WERI-Rb-1 (cell line): ENCODE measurements around the gene SH3BP5.

Source experiments
- DNase-seq: peaks from one replicate; pipeline ENCODE4 v3.0.0-alpha.2; 2020
- H3K27ac ChIP-seq: fragments of 250-450 bp; sonication (Bioruptor Pico); 2 replicates; pipeline ENCODE4 v1.5.1; 2020; ENCODE audit warnings: mild to moderate bottlenecking, moderate library complexity
- H3K27me3 ChIP-seq: fragments of 250-450 bp; sonication (Bioruptor Pico); 2 replicates; pipeline ENCODE4 v1.5.1; 2021; ENCODE audit warnings: mild to moderate bottlenecking, low read depth, moderate library complexity; ENCODE audit not compliant: insufficient read depth, severe bottlenecking
- H3K36me3 ChIP-seq: fragments of 250-450 bp; sonication (Bioruptor Pico); 2 replicates; pipeline ENCODE4 v1.5.1; 2020; ENCODE audit warnings: mild to moderate bottlenecking, moderate library complexity
- H3K4me3 ChIP-seq: 2 replicates; pipeline ENCODE4 v1.5.1; 2011; ENCODE audit warnings: low read depth, mild to moderate bottlenecking, control low read depth, low read length
- H3K9me3 ChIP-seq: fragments of 250-450 bp; sonication (Bioruptor Pico); 2 replicates; pipeline ENCODE4 v1.5.1; 2021; ENCODE audit warnings: mild to moderate bottlenecking, moderate library complexity; ENCODE audit not compliant: severe bottlenecking
- TF ChIP-seq, protein P1 (sequence below): IDR thresholded peaks from 2 replicates; pipeline ENCODE4 v1.5.1; 2011; ENCODE audit warnings: low read depth, mild to moderate bottlenecking, control low read depth, inconsistent platforms, low read length

Gene SH3BP5

DNA sequence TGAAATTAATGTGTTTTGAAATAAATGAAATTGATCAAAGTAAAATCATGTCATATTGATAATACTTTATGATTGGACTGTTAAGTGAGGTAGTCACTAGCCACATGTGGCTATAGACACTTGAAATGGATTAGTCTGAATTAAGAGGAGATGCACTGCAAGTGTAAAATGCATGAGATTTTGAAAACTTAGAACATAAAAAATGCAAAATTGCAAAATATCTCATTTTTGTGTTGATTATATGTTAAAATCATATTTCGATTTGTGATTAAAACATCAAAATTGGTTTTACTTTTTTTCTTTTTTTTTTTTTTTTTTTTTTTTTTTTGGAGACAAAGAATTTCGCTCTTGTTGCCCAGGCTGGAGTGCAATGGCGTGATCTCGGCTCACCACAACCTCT is 103.1 kb downstream of the SH3BP5 start:
- Histone ChIP-seq H3K27ac (no peak overlapping the region), H3K4me3 (no peak overlapping the region), H3K9me3 (no peaks in the 10 kb centered on the region), H3K27me3 (no peaks in the 10 kb centered on the region), H3K36me3 (peaks cover 66% of the 10 kb centered on the region)
- no peak for DNase-seq
- TF ChIP-seq, protein P1, sequence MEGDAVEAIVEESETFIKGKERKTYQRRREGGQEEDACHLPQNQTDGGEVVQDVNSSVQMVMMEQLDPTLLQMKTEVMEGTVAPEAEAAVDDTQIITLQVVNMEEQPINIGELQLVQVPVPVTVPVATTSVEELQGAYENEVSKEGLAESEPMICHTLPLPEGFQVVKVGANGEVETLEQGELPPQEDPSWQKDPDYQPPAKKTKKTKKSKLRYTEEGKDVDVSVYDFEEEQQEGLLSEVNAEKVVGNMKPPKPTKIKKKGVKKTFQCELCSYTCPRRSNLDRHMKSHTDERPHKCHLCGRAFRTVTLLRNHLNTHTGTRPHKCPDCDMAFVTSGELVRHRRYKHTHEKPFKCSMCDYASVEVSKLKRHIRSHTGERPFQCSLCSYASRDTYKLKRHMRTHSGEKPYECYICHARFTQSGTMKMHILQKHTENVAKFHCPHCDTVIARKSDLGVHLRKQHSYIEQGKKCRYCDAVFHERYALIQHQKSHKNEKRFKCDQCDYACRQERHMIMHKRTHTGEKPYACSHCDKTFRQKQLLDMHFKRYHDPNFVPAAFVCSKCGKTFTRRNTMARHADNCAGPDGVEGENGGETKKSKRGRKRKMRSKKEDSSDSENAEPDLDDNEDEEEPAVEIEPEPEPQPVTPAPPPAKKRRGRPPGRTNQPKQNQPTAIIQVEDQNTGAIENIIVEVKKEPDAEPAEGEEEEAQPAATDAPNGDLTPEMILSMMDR, result no peak

DNA sequence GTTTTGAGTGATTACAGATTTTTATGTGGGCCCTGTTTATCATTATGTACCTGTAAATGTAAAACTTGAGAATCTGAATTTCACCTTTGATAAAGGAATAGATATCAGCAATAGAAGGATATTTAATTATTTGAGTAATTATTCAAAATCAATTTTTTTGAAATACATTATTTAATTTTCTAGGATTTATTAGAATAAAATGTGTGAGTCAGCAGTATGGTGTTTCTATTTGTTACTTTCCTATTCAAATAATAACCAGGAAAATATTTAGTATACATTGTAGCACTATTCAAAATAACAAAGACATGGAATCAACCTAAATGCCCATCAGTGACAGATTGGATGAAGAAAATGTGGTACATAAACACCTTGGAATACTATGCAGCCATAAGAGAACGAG is 104.2 kb downstream of the SH3BP5 start:
- Histone ChIP-seq H3K27ac (no peak overlapping the region), H3K4me3 (no peak overlapping the region), H3K27me3 (no peaks in the 10 kb centered on the region), H3K9me3 (no peaks in the 10 kb centered on the region), H3K36me3 (peaks cover 66% of the 10 kb centered on the region)
- TF ChIP-seq, protein P1, result no peak
- DNase-seq, result no peak

- no peak for DNase-seq
- Histone ChIP-seq H3K9me3 (no peaks in the 10 kb centered on the region), H3K36me3 (peaks cover 67% of the 10 kb centered on the region), H3K27me3 (no peaks in the 10 kb centered on the region), H3K4me3 (no peak overlapping the region), H3K27ac (no peak overlapping the region)
- TF ChIP-seq, protein P1, result no peak
Observed at GRCh38 chr3:15223685-15224572, 108.5 kb downstream of the SH3BP5 start.

GRCh38 chr3:15221574-15222217 is 110.7 kb downstream of the SH3BP5 start:
- no peak overlapping the region for H3K4me3 ChIP-seq
- no peaks in the 10 kb centered on the region for H3K9me3 ChIP-seq
- H3K27ac ChIP-seq, result no peak overlapping the region
- no peak for DNase-seq
- TF ChIP-seq, protein P1, result no peak
- no peaks in the 10 kb centered on the region for H3K27me3 ChIP-seq
- H3K36me3 ChIP-seq, result peaks cover 73% of the 10 kb centered on the region

GRCh38 chr3:15220661-15221060 is 111.7 kb downstream of the SH3BP5 start:
- Histone ChIP-seq H3K36me3 (peaks cover 76% of the 10 kb centered on the region), H3K27ac (no peak overlapping the region), H3K27me3 (no peaks in the 10 kb centered on the region), H3K9me3 (no peaks in the 10 kb centered on the region), H3K4me3 (no peak overlapping the region)
- peak; percentile 42 for DNase-seq
- TF ChIP-seq, protein P1, result no peak
